ENCODE data around the gene ZNF302.

DNA sequence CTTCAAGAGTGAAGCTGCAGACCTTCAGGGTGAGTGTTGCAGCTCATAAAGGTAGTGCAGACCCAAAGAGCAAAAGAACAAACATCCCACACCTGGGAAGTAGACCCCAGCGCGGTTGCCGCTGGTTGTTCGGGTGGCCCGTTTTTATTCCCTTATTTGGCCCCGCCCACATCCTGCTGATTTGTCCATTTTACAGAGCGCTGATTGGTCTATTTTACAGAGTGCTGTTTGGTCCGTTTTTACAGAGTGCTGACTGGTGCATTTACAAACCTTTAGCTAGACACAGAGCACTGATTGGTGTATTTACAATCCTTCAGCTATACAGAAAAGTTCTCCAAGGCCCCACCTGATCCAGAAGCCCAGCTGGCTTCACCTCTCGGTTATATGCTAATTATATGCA, 1.6 kb upstream of the ZNF302 start:
- TF ChIP-seq, protein P1, sequence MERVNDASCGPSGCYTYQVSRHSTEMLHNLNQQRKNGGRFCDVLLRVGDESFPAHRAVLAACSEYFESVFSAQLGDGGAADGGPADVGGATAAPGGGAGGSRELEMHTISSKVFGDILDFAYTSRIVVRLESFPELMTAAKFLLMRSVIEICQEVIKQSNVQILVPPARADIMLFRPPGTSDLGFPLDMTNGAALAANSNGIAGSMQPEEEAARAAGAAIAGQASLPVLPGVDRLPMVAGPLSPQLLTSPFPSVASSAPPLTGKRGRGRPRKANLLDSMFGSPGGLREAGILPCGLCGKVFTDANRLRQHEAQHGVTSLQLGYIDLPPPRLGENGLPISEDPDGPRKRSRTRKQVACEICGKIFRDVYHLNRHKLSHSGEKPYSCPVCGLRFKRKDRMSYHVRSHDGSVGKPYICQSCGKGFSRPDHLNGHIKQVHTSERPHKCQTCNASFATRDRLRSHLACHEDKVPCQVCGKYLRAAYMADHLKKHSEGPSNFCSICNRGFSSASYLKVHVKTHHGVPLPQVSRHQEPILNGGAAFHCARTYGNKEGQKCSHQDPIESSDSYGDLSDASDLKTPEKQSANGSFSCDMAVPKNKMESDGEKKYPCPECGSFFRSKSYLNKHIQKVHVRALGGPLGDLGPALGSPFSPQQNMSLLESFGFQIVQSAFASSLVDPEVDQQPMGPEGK (CRISPR knock-in tag; IDR thresholded peaks at IDR 0.05; ENCODE audit: borderline replicate concordance), result no peak
- TF ChIP-seq ZFP3 (CRISPR knock-in tag; IDR thresholded peaks at IDR 0.05) (no peak), ZNF565 (CRISPR knock-in tag; conservative IDR thresholded peaks at IDR 0.05; ENCODE audit: low read depth) (no peak), RARB (CRISPR knock-in tag; IDR thresholded peaks at IDR 0.05) (no peak), TCF4 (CRISPR knock-in tag; IDR thresholded peaks at IDR 0.05; ENCODE audit: borderline replicate concordance) (no peak), ZNF70 (CRISPR knock-in tag; IDR thresholded peaks at IDR 0.05) (no peak), OSR1 (CRISPR knock-in tag; IDR thresholded peaks at IDR 0.05) (no peak), TOX (CRISPR knock-in tag; IDR thresholded peaks at IDR 0.05; ENCODE audit: borderline replicate concordance) (no peak), ISL1 (CRISPR knock-in tag; IDR thresholded peaks at IDR 0.05) (no peak), ZFP30 (CRISPR knock-in tag; IDR thresholded peaks at IDR 0.05) (no peak), ARNTL (CRISPR knock-in tag; IDR thresholded peaks at IDR 0.05; ENCODE audit: borderline replicate concordance, low read depth) (no peak)
